ENCODE measurements around the gene DYNLT5.
"Not testable (repeated sequence)": the region's sequence is repeated elsewhere in the genome, so short reads cannot be mapped to it uniquely, and the experiment has no call there.

DNA sequence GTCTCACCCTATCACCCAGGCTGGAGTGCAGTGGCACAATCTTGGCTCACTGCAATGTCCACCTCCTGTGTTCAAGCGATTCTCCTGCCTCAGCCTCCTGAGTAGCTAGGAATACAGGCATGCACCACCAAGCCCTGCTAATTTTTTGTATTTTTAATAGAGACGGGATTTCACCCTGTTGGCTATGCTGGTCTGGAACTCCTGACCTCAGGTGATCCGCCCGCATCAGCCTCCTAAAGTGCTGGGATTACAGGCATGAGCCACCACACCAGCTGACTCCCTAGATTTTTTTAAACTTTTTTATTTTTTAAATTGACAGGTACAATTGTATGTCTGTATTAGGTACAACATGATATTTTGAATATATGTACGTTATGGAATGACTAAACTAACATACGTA lies 17.7 kb upstream of the DYNLT5 start:
- TF ChIP-seq, protein P1, sequence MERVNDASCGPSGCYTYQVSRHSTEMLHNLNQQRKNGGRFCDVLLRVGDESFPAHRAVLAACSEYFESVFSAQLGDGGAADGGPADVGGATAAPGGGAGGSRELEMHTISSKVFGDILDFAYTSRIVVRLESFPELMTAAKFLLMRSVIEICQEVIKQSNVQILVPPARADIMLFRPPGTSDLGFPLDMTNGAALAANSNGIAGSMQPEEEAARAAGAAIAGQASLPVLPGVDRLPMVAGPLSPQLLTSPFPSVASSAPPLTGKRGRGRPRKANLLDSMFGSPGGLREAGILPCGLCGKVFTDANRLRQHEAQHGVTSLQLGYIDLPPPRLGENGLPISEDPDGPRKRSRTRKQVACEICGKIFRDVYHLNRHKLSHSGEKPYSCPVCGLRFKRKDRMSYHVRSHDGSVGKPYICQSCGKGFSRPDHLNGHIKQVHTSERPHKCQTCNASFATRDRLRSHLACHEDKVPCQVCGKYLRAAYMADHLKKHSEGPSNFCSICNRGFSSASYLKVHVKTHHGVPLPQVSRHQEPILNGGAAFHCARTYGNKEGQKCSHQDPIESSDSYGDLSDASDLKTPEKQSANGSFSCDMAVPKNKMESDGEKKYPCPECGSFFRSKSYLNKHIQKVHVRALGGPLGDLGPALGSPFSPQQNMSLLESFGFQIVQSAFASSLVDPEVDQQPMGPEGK (CRISPR knock-in tag; IDR thresholded peaks at IDR 0.05; ENCODE audit: borderline replicate concordance): not testable (repeated sequence)
- not testable (repeated sequence) for TF ChIP-seq ZFP3 (CRISPR knock-in tag; IDR thresholded peaks at IDR 0.05); ISL1 (CRISPR knock-in tag; IDR thresholded peaks at IDR 0.05); TCF4 (CRISPR knock-in tag; IDR thresholded peaks at IDR 0.05; ENCODE audit: borderline replicate concordance); ZFP30 (CRISPR knock-in tag; IDR thresholded peaks at IDR 0.05); ESRRG (CRISPR knock-in tag; IDR thresholded peaks at IDR 0.05); ZC3H10 (CRISPR knock-in tag; IDR thresholded peaks at IDR 0.05); ARNTL (CRISPR knock-in tag; IDR thresholded peaks at IDR 0.05; ENCODE audit: borderline replicate concordance, low read depth); CSDC2 (CRISPR knock-in tag; IDR thresholded peaks at IDR 0.05); BACH2 (CRISPR knock-in tag; IDR thresholded peaks at IDR 0.05; ENCODE audit: borderline replicate concordance); GLIS3 (CRISPR knock-in tag; IDR thresholded peaks at IDR 0.05); OSR1 (CRISPR knock-in tag; IDR thresholded peaks at IDR 0.05); ZNF565 (CRISPR knock-in tag; conservative IDR thresholded peaks at IDR 0.05; ENCODE audit: low read depth)
- TF ChIP-seq, protein P2, sequence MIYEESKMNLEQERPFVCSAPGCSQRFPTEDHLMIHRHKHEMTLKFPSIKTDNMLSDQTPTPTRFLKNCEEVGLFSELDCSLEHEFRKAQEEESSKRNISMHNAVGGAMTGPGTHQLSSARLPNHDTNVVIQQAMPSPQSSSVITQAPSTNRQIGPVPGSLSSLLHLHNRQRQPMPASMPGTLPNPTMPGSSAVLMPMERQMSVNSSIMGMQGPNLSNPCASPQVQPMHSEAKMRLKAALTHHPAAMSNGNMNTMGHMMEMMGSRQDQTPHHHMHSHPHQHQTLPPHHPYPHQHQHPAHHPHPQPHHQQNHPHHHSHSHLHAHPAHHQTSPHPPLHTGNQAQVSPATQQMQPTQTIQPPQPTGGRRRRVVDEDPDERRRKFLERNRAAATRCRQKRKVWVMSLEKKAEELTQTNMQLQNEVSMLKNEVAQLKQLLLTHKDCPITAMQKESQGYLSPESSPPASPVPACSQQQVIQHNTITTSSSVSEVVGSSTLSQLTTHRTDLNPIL (CRISPR knock-in tag; IDR thresholded peaks at IDR 0.05; ENCODE audit: low read depth): not testable (repeated sequence)

All from SK-N-SH treated with all-trans-retinoic acid at 6 μM for 48 hours (cell line).